Measurements from ENCODE around the gene STMP1.

GRCh38 chr7:135684136-135684535 lies 21.8 kb downstream of the STMP1 start:
- TF ChIP-seq CTCF (IDR thresholded peaks at IDR 0.05) (no peak), POLR2A (IDR thresholded peaks at IDR 0.05) (no peak)
